ENCODE results near the gene WDR70.

- no peak for TF ChIP-seq POLR2A (IDR thresholded peaks at IDR 0.05)
- TF ChIP-seq, protein P1, sequence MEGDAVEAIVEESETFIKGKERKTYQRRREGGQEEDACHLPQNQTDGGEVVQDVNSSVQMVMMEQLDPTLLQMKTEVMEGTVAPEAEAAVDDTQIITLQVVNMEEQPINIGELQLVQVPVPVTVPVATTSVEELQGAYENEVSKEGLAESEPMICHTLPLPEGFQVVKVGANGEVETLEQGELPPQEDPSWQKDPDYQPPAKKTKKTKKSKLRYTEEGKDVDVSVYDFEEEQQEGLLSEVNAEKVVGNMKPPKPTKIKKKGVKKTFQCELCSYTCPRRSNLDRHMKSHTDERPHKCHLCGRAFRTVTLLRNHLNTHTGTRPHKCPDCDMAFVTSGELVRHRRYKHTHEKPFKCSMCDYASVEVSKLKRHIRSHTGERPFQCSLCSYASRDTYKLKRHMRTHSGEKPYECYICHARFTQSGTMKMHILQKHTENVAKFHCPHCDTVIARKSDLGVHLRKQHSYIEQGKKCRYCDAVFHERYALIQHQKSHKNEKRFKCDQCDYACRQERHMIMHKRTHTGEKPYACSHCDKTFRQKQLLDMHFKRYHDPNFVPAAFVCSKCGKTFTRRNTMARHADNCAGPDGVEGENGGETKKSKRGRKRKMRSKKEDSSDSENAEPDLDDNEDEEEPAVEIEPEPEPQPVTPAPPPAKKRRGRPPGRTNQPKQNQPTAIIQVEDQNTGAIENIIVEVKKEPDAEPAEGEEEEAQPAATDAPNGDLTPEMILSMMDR (IDR thresholded peaks at IDR 0.05): no peak
Measured at GRCh38 chr5:37767961-37768360, 388.8 kb downstream of the WDR70 start.
